GM12891 (cell line): ENCODE measurements around the gene PPP1R13L.
A peak's percentile ranks its signal among the peaks of the same experiment; 100 is the strongest.

Experiments
- DNase-seq: peaks from one replicate; pipeline ENCODE4 v3.0.0; 2011; ENCODE audit warnings: low spot score; ENCODE audit not compliant: insufficient read length
- FAIRE-seq: peaks from 2 replicates; lab custom pipeline; 2011; peaks lifted over from hg19 to GRCh38; lab: Jason Lieb, UNC
- PAX5 ChIP-seq: IDR thresholded peaks from 2 replicates; pipeline ENCODE4 v1.6.1; 2011; ENCODE audit warnings: low read length, moderate library complexity, mild to moderate bottlenecking; ENCODE audit not compliant: insufficient read depth, severe bottlenecking
- POLR2A ChIP-seq: IDR thresholded peaks from 2 replicates; pipeline ENCODE4 v1.6.1; 2011; ENCODE audit warnings: low read depth, low read length, control low read depth
- POLR2AphosphoS5 ChIP-seq: IDR thresholded peaks from 2 replicates; pipeline ENCODE4 v1.6.1; 2011; ENCODE audit warnings: low read depth, low read length, control low read depth
- POU2F2 ChIP-seq: IDR thresholded peaks from 2 replicates; pipeline ENCODE4 v1.6.1; 2011; ENCODE audit warnings: low read depth, mild to moderate bottlenecking, control low read depth, low read length, moderate library complexity
- SPI1 ChIP-seq: IDR thresholded peaks from 2 replicates; pipeline ENCODE4 v1.6.1; 2011; ENCODE audit warnings: low read depth, low read length, control low read depth
- TAF1 ChIP-seq: IDR thresholded peaks from 2 replicates; pipeline ENCODE4 v1.6.1; 2011; ENCODE audit warnings: low read depth, low read length, control low read depth

Gene PPP1R13L

GRCh38 chr19:45428384-45429231, 23.7 kb upstream of the PPP1R13L start:
- TF ChIP-seq SPI1 (no peak), POU2F2 (no peak)
- DNase-seq (peak; percentile 44), FAIRE-seq (no peak)

GRCh38 chr19:45424191-45425058, 19.6 kb upstream of the PPP1R13L start:
- no peak for FAIRE-seq
- TF ChIP-seq SPI1 (peak; percentile 28; the same call in 1 of the 2 replicates), POU2F2 (no peak), POLR2AphosphoS5 (no peak)
- no peak for DNase-seq

GRCh38 chr19:45423589-45424190, 18.8 kb upstream of the PPP1R13L start, which contains the start of gene ERCC1:
ERCC1 (minus strand) TSS chr19:45423917; CDS start chr19:45423374, 543 bp downstream.
- peak; percentile 91 for DNase-seq
- peak; percentile 97 for FAIRE-seq
- no peak for TF ChIP-seq SPI1
- TF ChIP-seq POLR2AphosphoS5: peak; percentile 77
- peak; percentile 70 for TF ChIP-seq TAF1
- peak; percentile 57 for TF ChIP-seq POLR2A
- no peak for TF ChIP-seq PAX5
- TF ChIP-seq POU2F2: no peak; the same call in 1 of the 2 replicates

GRCh38 chr19:45423033-45423588, 18.2 kb upstream of the PPP1R13L start:
- DNase-seq (no peak), FAIRE-seq (no peak)
- TF ChIP-seq PAX5: no peak
- no peak for TF ChIP-seq POLR2AphosphoS5
- TF ChIP-seq POU2F2: no peak
- TF ChIP-seq TAF1: no peak
- TF ChIP-seq SPI1: no peak
- TF ChIP-seq POLR2A: no peak

- DNase-seq: no peak
- no peak for TF ChIP-seq POLR2A
- TF ChIP-seq SPI1: no peak
- no peak for TF ChIP-seq POU2F2
- no peak for TF ChIP-seq TAF1
- TF ChIP-seq POLR2AphosphoS5: no peak
- no peak for TF ChIP-seq PAX5
- no peak for FAIRE-seq
Observed at GRCh38 chr19:45421947-45422498, 17.2 kb upstream of the PPP1R13L start.

GRCh38 chr19:45420871-45421270, 16.0 kb upstream of the PPP1R13L start:
- FAIRE-seq: no peak
- TF ChIP-seq SPI1: no peak
- TF ChIP-seq PAX5: no peak
- no peak for TF ChIP-seq POU2F2
- no peak for TF ChIP-seq POLR2AphosphoS5
- no peak for TF ChIP-seq TAF1
- no peak for TF ChIP-seq POLR2A
- DNase-seq: no peak

GRCh38 chr19:45420356-45420755, 15.5 kb upstream of the PPP1R13L start:
- no peak for FAIRE-seq
- no peak for DNase-seq
- TF ChIP-seq SPI1 (no peak), POLR2A (no peak), POLR2AphosphoS5 (no peak)

- DNase-seq (no peak), FAIRE-seq (no peak)
- no peak for TF ChIP-seq POU2F2
- TF ChIP-seq POLR2AphosphoS5: no peak
- TF ChIP-seq POLR2A: no peak
- no peak for TF ChIP-seq PAX5
- TF ChIP-seq SPI1: no peak
- no peak for TF ChIP-seq TAF1
Observed at GRCh38 chr19:45419895-45420294, 15.0 kb upstream of the PPP1R13L start.

GRCh38 chr19:45419396-45419795, 14.5 kb upstream of the PPP1R13L start:
- DNase-seq (peak; percentile 79), FAIRE-seq (peak; percentile 94)
- TF ChIP-seq POLR2AphosphoS5 (0 out of 2 replicates have a peak, but pooled peaks have one; percentile 34), SPI1 (peak; percentile 100), POU2F2 (no peak), TAF1 (no peak), PAX5 (peak; percentile 31)
